GM12872 (cell line): ENCODE data around the gene RPRD2.

Experiments used
- CTCF ChIP-seq: IDR thresholded peaks from 3 replicates; pipeline ENCODE4 v1.5.1; 2011; ENCODE audit warnings: low read depth, mild to moderate bottlenecking, low read length, moderate library complexity; ENCODE audit not compliant: insufficient read depth

RPRD2 gene

DNA sequence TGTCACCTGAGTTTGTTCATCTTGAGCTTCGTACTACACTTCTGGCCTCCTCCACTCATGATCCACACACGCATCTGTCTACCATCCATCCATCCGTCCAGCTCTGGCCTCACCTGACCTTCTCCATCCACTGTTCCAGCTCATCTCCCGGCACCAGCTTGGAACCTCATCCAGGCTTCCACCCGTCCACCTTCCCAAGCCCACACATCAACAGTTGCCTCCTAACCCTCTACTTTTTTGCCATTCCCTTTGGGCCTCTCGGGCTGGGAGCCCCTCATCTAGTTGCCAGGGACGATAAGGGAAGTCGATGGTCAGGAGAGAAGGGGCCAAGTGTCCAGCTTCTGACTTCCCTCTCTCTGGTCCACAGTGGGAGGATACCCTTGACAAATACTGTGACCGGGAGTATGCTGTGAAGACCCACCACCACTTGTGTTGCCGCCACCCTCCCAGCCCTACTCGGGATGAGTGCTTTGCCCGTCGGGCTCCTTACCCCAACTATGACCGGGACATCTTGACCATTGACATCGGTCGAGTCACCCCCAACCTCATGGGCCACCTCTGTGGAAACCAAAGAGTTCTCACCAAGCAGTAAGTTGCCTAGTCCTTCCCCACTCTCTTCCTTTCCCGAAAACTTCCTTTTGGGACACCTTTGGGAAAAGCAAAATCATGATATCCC lies 148.2 kb downstream of the RPRD2 start:
- TF ChIP-seq CTCF, result no peak

DNA sequence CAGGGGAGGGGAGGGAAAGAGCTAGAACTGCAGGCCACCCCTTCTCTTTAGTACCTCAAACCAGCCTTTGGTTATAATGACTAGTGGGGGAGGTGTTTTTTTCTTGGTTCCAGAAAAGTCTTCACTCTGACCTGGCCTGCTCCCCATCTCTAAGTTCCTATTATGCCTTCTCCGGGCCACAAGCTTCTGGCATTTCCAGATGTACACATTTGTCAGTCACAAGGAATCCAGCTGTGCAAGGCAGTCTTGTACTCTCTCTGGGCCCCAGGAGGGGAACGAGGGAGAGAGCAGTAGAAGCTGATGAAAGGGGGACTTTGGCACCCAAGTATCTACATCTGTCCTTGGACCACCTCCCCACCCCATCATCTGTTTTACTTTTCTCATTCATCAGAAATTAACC lies 148.9 kb downstream of the RPRD2 start:
- TF ChIP-seq CTCF, result no peak

GRCh38 chr1:150513351-150513791 lies 149.4 kb downstream of the RPRD2 start:
- no peak for TF ChIP-seq CTCF

DNA sequence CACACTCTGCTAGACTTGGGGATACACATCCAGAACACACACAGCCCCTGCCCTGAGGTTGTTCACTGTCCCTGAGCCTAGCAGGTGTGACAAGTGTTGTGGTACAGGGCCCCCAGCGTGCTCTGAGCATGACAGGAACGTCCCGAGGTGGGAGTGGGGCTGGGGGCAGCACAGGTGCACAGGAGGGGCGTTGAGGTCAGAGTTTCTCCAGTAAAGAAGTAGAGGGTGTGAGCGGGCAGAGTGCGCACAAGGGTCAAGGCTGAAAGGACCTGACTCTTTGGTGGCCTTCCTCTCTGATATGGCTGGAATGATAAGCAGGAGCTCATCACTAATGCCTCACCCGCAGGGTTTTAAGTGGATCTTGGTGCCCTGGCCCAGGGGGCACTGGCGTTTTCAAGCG lies 150.3 kb downstream of the RPRD2 start:
- no peak for TF ChIP-seq CTCF

DNA sequence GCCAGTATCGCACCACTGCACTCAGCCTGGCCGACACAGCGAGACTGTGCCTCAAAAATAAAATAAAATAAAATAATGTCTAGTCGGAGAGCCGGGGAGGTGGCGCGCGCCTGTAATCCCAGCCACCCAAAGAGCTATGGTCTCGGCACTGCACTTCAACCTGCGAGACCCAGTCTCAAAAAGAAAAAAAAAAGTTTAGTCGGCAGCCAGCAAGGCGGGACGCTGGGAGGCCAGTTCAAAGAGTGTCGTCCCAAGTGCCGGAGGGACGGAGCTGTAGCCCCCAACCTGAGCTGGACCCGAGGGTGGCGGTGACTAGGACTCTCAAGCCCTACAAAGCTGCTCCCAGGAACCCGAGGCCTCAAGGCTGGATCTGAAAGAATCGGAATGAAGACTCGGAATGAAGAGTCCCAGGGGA lies 151.0 kb downstream of the RPRD2 start:
- no peak for TF ChIP-seq CTCF

GRCh38 chr1:150515328-150516049 lies 151.5 kb downstream of the RPRD2 start, which contains the start of gene FALEC:
TSS of gene FALEC (plus strand) at chr1:150515752.
- 0 out of 3 replicates have a peak, but pooled peaks have one; percentile 1 for TF ChIP-seq CTCF

DNA sequence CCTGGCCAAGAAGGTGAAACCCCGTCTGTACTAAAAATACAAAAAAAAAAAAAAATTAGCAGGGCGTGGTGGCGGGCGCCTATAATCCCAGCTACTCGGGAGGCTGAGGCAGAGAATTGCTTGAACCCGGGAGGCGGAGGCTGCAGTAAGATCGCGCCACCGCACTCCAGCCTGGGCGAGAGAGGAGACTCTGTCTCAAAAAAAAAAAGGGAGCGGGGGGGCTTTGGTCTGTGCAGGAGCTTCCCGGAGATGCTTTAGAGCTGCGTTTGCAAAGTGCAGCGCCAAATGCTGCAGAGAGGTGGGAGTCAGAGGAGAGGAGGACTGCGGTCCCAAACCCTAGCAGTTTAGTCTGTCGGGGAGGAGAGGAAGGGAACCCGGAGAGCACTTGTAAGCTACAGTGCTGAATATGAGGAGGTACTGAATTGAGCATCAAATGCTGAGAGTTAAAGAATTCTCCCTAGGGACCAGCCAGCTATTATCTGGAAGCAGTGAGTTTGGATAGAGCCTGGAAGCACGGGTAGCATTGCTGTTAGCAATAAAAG lies 152.2 kb downstream of the RPRD2 start:
- no peak for TF ChIP-seq CTCF
